Upper lobe of left lung (tissue), 6 donors: ENCODE data around the gene CAPSL. TPM values are rescaled to one million over a fixed set of nuclear protein-coding genes. Genes with fewer than 3 reads are reported as not detected.

Experiments used
- ATAC-seq, 2 donors: fragments of 200-7000 bp; cut with Tn5 transposase; one replicate each; pipeline ENCODE4 v1.9.1; 2022; ENCODE audit warnings: mild to moderate bottlenecking in 2 of 2, moderate library complexity in 2 of 2; ENCODE audit not compliant: low FRiP score in 2 of 2
- DNase-seq, 2 donors: peaks; one replicate each; pipeline ENCODE4 v3.0.0-alpha.2; 2019 to 2020
- H3K27ac ChIP-seq, 4 donors: fragments of 200-600 bp; sonication (generic); one replicate each; pipeline ENCODE4 v1.5.1; 2016 to 2019
- H3K27me3 ChIP-seq, 4 donors: fragments of 200-600 bp; sonication (generic); one replicate each; pipeline ENCODE4 v1.5.1; 2017 to 2019
- H3K36me3 ChIP-seq, 4 donors: fragments of 200-600 bp; sonication (generic); one replicate each; pipeline ENCODE4 v1.5.1; 2016 to 2019
- H3K4me1 ChIP-seq, 4 donors: fragments of 200-600 bp; sonication (generic); one replicate each; pipeline ENCODE4 v1.5.1; 2018 to 2019
- H3K4me3 ChIP-seq, 4 donors: fragments of 200-600 bp; sonication (generic); one replicate each; pipeline ENCODE4 v1.5.1; 2017 to 2019; ENCODE audit warnings: mild to moderate bottlenecking in 2 of 4, moderate library complexity in 1 of 4
- H3K9me3 ChIP-seq, 4 donors: fragments of 200-600 bp; sonication (generic); one replicate each; pipeline ENCODE4 v1.5.1; 2018 to 2019
- EP300 ChIP-seq, 4 donors: sonication (generic); formaldehyde crosslinking; IDR thresholded peaks; one replicate each; pipeline ENCODE4 v1.5.1; 2017; ENCODE audit warnings: antibody characterized with exemption in 4 of 4, control low read depth in 2 of 4
- POLR2A ChIP-seq, 4 donors: fragments of 450-650 bp; IDR thresholded peaks; one replicate each; pipeline ENCODE4 v1.5.1; 2016 to 2017; ENCODE audit warnings: antibody characterized with exemption in 4 of 4, mild to moderate bottlenecking in 2 of 4
- POLR2AphosphoS5 ChIP-seq, 2 donors: sonication (generic); formaldehyde crosslinking; IDR thresholded peaks; one replicate each; pipeline ENCODE4 v1.5.1; 2017; ENCODE audit warnings: antibody characterized with exemption in 2 of 2
- WGBS, 2 donors: methylation state at CpG; one replicate each; pipeline ENCODE4 v1.1.5; 2017 to 2018; 5-methylcytosine and 5-hydroxymethylcytosine counted together
- total RNA-seq, 6 donors: library from RNA; depleted of rRNA in 4 of 6; stranded (reverse); fragments of >200 nt in 4 of 6; gene quantifications; one replicate each; pipeline versions ENCODE4 v1.1.0 to v1.2.1, GENCODE V29; 2016 to 2021
- TF ChIP-seq, protein P1 (sequence below), 6 experiments: fragments of 450-650 bp in 4 of 6; fragments of 200-600 bp in 2 of 6; sonication (generic) in 2 of 6; IDR thresholded peaks; one replicate each; pipeline ENCODE4 v1.5.1; 2016 to 2019; ENCODE audit warnings: antibody characterized with exemption in 6 of 6
- donor health status: DM: no; HTN: no; CAD: no; lungs with moderate emphysema.
- donor health status: DM: no; HTN: yes; CAD: no; lungs with severe emphysema.

The CAPSL gene
- total RNA-seq, 6 donors from 2014 or later: 5.0 to 35.9 (median 7.5) TPM; not detected in 2

DNA sequence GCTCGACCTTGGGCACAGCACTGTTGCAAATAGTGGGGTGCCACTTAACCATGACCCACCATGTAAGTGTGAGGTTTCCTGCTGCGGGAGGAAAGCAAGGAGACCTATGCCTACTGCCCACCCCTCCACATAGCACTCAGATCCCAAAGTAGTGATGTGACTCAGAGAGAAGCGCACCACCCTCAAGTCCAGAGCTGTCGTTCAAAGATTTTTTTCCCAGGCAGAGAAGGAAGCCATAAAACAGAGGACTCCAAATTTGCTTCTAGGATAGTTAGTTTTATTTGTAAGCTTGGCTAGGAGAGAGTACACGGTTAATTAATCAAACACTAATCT, 33.4 kb upstream of the CAPSL start:
- Histone ChIP-seq H3K4me1 (no peaks in the 10 kb centered on the region), H3K27me3 (no peaks in the 10 kb centered on the region), H3K27ac (no peak overlapping the region), H3K4me3 (no peak overlapping the region), H3K9me3 (no peaks in the 10 kb centered on the region), H3K36me3 (no peaks in the 10 kb centered on the region)
- TF ChIP-seq, protein P1, sequence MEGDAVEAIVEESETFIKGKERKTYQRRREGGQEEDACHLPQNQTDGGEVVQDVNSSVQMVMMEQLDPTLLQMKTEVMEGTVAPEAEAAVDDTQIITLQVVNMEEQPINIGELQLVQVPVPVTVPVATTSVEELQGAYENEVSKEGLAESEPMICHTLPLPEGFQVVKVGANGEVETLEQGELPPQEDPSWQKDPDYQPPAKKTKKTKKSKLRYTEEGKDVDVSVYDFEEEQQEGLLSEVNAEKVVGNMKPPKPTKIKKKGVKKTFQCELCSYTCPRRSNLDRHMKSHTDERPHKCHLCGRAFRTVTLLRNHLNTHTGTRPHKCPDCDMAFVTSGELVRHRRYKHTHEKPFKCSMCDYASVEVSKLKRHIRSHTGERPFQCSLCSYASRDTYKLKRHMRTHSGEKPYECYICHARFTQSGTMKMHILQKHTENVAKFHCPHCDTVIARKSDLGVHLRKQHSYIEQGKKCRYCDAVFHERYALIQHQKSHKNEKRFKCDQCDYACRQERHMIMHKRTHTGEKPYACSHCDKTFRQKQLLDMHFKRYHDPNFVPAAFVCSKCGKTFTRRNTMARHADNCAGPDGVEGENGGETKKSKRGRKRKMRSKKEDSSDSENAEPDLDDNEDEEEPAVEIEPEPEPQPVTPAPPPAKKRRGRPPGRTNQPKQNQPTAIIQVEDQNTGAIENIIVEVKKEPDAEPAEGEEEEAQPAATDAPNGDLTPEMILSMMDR (IDR thresholded peaks at IDR 0.05): no peak
- TF ChIP-seq EP300 (IDR thresholded peaks at IDR 0.05) (no peak), POLR2A (IDR thresholded peaks at IDR 0.05) (no peak), POLR2AphosphoS5 (IDR thresholded peaks at IDR 0.05) (no peak)
- no peak for ATAC-seq
- DNase-seq: no peak
- 78 to 85% methylated on average over 4 to 5 of the region's 5 CpGs for WGBS, 2 donors

DNA sequence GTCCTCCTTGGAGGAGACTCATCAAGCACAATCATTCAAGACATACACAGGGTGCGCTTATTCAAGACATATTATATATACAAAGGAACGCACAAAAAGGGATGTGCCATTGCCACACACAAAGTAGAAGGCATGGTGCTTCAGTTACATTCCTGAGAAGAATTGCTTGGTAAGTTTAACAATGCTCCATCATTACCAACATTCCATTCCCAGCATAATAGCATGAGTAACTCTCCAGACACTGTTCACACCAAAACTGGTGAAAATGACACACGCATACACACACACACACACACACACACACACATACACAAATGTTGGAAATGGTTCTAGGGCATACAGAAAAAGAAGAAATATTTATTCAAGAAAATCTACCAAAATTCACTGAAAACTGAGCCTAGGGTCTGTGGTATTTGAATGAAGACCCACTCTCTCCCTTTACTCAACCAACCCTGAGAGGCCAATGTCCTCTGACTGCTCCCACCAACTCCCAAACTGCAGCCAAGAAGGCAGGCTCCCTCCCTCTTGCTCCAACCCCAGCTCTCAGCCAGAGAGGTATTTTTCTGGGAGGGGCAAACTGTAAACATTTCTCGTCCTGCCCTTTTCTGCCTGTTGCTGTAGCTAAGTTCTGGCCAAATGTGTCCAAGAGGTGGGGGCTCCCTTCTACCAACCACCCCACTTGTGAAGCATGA, 32.9 kb upstream of the CAPSL start:
- Histone ChIP-seq H3K36me3 (no peaks in the 10 kb centered on the region), H3K27me3 (no peaks in the 10 kb centered on the region), H3K4me1 (no peaks in the 10 kb centered on the region), H3K27ac (no peak overlapping the region), H3K9me3 (no peaks in the 10 kb centered on the region), H3K4me3 (no peak overlapping the region)
- DNase-seq: no peak
- ATAC-seq: no peak
- 73 to 77% methylated on average over 4 of the region's 4 CpGs for WGBS, 2 donors
- no peak for TF ChIP-seq POLR2AphosphoS5 (IDR thresholded peaks at IDR 0.05)
- TF ChIP-seq, protein P1 (IDR thresholded peaks at IDR 0.05): no peak
- TF ChIP-seq EP300 (IDR thresholded peaks at IDR 0.05): no peak
- no peak for TF ChIP-seq POLR2A (IDR thresholded peaks at IDR 0.05)

DNA sequence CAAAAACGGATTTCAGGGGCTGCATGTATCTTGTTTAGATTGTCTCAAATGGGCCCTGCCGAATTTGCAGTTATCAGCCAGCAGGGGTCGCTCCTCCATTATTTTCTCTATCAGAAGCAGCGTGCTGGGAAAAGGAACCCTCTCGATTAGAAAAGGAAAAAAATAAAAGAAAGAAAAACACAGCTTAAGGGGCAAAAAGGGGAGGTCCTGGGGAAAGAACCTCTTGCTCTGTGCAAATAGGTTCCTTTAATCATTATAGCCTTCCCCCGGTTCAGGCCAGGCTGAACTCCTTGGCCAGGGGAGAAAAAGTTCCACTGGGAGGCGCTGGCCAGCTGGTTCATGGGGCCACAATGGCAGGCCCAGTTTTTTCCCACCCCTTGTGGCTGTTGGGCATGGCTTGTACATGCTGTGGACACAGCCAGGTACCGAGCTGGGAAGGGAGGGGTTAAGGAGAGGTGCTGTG, 25.0 kb upstream of the CAPSL start:
- 55 to 56% methylated on average over 8 of the region's 8 CpGs for WGBS, 2 donors
- H3K4me3 ChIP-seq: no peak overlapping the region
- H3K4me1 ChIP-seq: no peaks in the 10 kb centered on the region
- no peak for TF ChIP-seq POLR2AphosphoS5 (IDR thresholded peaks at IDR 0.05)
- TF ChIP-seq EP300 (IDR thresholded peaks at IDR 0.05): no peak
- TF ChIP-seq, protein P1 (IDR thresholded peaks at IDR 0.05): peak in 1 of 6 experiments; percentile 5
- TF ChIP-seq POLR2A (IDR thresholded peaks at IDR 0.05): no peak
- no peaks in the 10 kb centered on the region for H3K27me3 ChIP-seq
- ATAC-seq: no peak
- H3K9me3 ChIP-seq: peaks cover 0 to 18% (median 0%) of the 10 kb centered on the region in 4 donors
- H3K36me3 ChIP-seq: no peaks in the 10 kb centered on the region
- DNase-seq: no peak
- H3K27ac ChIP-seq: no peak overlapping the region

DNA sequence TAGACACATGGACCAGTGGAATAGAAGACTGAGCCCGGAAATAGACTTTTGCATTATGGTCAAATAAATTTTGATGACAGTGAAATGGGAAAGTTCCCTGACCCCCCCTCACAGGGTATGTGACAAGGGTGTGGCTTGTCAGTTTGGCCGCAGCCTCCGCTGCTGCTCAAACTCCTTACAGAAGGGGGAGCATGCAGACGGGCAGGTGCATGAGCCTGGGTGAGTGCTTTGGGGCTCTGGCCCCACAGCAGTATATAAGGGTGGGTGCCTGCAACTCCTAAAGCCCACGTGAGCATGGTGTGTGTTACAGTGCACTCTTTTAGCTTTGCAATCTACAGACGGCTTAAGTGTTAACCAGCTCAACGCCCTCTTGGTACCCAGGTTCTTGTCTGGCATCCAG, 21.9 kb upstream of the CAPSL start:
- DNase-seq (no peak), ATAC-seq (no peak)
- TF ChIP-seq POLR2A (IDR thresholded peaks at IDR 0.05) (no peak), EP300 (IDR thresholded peaks at IDR 0.05) (no peak), POLR2AphosphoS5 (IDR thresholded peaks at IDR 0.05) (no peak)
- TF ChIP-seq, protein P1 (IDR thresholded peaks at IDR 0.05): no peak
- no peak overlapping the region for H3K4me3 ChIP-seq
- 73 to 92% methylated on average over 5 to 7 of the region's 7 CpGs for WGBS, 2 donors
- H3K27ac ChIP-seq: no peak overlapping the region
- no peaks in the 10 kb centered on the region for H3K36me3 ChIP-seq
- no peaks in the 10 kb centered on the region for H3K4me1 ChIP-seq
- no peaks in the 10 kb centered on the region for H3K27me3 ChIP-seq
- H3K9me3 ChIP-seq: peaks cover 0 to 23% (median 0%) of the 10 kb centered on the region in 4 donors

DNA sequence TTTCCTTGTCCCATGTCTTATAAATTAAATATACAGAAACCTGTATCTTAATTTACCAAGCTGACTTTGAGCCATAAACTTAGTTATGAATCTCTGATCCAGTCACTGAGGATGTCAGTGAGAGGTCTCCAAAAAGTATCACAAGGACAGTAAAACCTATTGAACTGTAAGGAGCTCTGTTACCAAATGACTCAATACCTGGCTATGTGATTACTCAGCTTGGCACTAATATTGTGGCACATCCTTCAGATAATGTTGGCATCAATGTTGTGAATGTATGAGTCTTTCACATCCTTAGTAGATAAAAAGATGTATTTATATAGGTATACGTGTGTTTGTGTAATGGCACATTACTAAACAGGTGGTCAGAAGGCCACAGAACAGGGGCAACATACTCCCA, 18.0 kb upstream of the CAPSL start:
- TF ChIP-seq POLR2A (IDR thresholded peaks at IDR 0.05): no peak
- no peak for TF ChIP-seq EP300 (IDR thresholded peaks at IDR 0.05)
- TF ChIP-seq, protein P1 (IDR thresholded peaks at IDR 0.05): no peak
- no peak for TF ChIP-seq POLR2AphosphoS5 (IDR thresholded peaks at IDR 0.05)
- no peak overlapping the region for H3K27ac ChIP-seq
- no peak overlapping the region for H3K4me3 ChIP-seq
- ATAC-seq: no peak
- H3K36me3 ChIP-seq: no peaks in the 10 kb centered on the region
- no peaks in the 10 kb centered on the region for H3K4me1 ChIP-seq
- no peak for DNase-seq
- H3K9me3 ChIP-seq: peaks cover 0 to 12% (median 0%) of the 10 kb centered on the region in 4 donors
- no peaks in the 10 kb centered on the region for H3K27me3 ChIP-seq
- 87 to 94% methylated on average over 1 of the region's 1 CpG for WGBS, 2 donors
